Gastroesophageal sphincter (tissue), 4 donors: ENCODE results near the gene ZSWIM4. TPM values are rescaled to one million over a fixed set of nuclear protein-coding genes. Genes with fewer than 3 reads are reported as not detected.

Experiments
- ATAC-seq: fragments of 150-250 bp; one replicate; pipeline ENCODE4 v1.9.1; 2016; ENCODE audit warnings: mild to moderate bottlenecking, moderate library complexity
- H3K27ac ChIP-seq, 4 donors: fragments of 200-600 bp; sonication (generic) in 3 of 4; 1 replicate in 3 of 4; 2 replicates in 1 of 4; pipeline ENCODE4 v1.5.1; 2016 to 2019
- H3K27me3 ChIP-seq: fragments of 200-600 bp; sonication (generic); one replicate; pipeline ENCODE4 v1.5.1; 2019
- H3K36me3 ChIP-seq, 2 donors: fragments of 200-600 bp; sonication (generic); one replicate each; pipeline ENCODE4 v1.5.1; 2019; ENCODE audit warnings: control low read depth in 1 of 2
- H3K4me1 ChIP-seq, 3 donors: fragments of 200-600 bp; sonication (generic); 1 replicate in 2 of 3; 2 replicates in 1 of 3; pipeline ENCODE4 v1.5.1; 2016 to 2019; ENCODE audit warnings: control low read depth in 2 of 3
- H3K4me3 ChIP-seq, 2 donors: fragments of 200-600 bp; sonication (generic); one replicate each; pipeline ENCODE4 v1.5.1; 2019; ENCODE audit warnings: mild to moderate bottlenecking in 1 of 2, moderate library complexity in 1 of 2
- H3K9me3 ChIP-seq, 3 donors: fragments of 200-600 bp; sonication (generic); one replicate each; pipeline ENCODE4 v1.5.1; 2017 to 2019; ENCODE audit warnings: control low read depth in 2 of 3
- CTCF ChIP-seq, 4 experiments: fragments of 200-600 bp in 2 of 4; fragments of 450-650 bp in 2 of 4; sonication (generic) in 1 of 4; IDR thresholded peaks; one replicate each; pipeline ENCODE4 v1.5.1; 2017 to 2019; ENCODE audit warnings: antibody characterized with exemption in 4 of 4, mild to moderate bottlenecking in 2 of 4, moderate library complexity in 2 of 4
- EP300 ChIP-seq: sonication (generic); formaldehyde crosslinking; IDR thresholded peaks from one replicate; pipeline ENCODE4 v1.6.1; 2017; ENCODE audit warnings: antibody characterized with exemption, mild to moderate bottlenecking
- POLR2A ChIP-seq, 2 donors: fragments of 450-650 bp; IDR thresholded peaks; one replicate each; pipeline ENCODE4 v1.6.1; 2017; ENCODE audit warnings: antibody characterized with exemption in 2 of 2, mild to moderate bottlenecking in 2 of 2, moderate library complexity in 1 of 2
- POLR2AphosphoS5 ChIP-seq: sonication (generic); formaldehyde crosslinking; IDR thresholded peaks from one replicate; pipeline ENCODE4 v1.6.1; 2017; ENCODE audit warnings: antibody characterized with exemption
- WGBS, 2 donors: methylation state at CpG; one replicate each; pipeline ENCODE4 v1.1.5; 2018; ENCODE audit warnings: low coverage in 1 of 2; 5-methylcytosine and 5-hydroxymethylcytosine counted together
- total RNA-seq, 4 donors: library from RNA; depleted of rRNA; stranded (reverse); fragments of >200 nt; gene quantifications; one replicate each; pipeline ENCODE4 v1.1.0, GENCODE V29; 2016

ZSWIM4 gene
- total RNA-seq, 4 donors from 2014 or later, result 3.9 to 9.2 (median 4.2) TPM

GRCh38 chr19:13839130-13839937, 44.1 kb downstream of the ZSWIM4 start:
- Histone ChIP-seq H3K27ac (peak overlapping the region; percentile 98 to 100 (median 100)), H3K4me1 (peaks cover 2 to 89% (median 51%) of the 10 kb centered on the region in 3 donors), H3K27me3 (no peaks in the 10 kb centered on the region), H3K4me3 (peak overlapping the region; percentile 91 to 98), H3K9me3 (no peaks in the 10 kb centered on the region), H3K36me3 (peaks cover 0 to 24% of the 10 kb centered on the region in 2 donors)
- 0% methylated on average over 2 of the region's 36 CpGs; no CpG with 5 or more reads in 1 of the 2 donors for WGBS, 2 donors
- peak; percentile 67 to 75 for TF ChIP-seq POLR2A (IDR thresholded peaks at IDR 0.05)
- peak; percentile 86 for TF ChIP-seq POLR2AphosphoS5
- peak in 1 of 4 experiments; percentile 21 for TF ChIP-seq CTCF (IDR thresholded peaks at IDR 0.05)
- no peak for TF ChIP-seq EP300
- ATAC-seq, result peak; percentile 64

- H3K27me3 ChIP-seq, result no peaks in the 10 kb centered on the region
- H3K4me3 ChIP-seq, result peak overlapping the region; percentile 91 to 98
- peaks cover 0 to 18% of the 10 kb centered on the region in 2 donors for H3K36me3 ChIP-seq
- TF ChIP-seq POLR2AphosphoS5, result no peak
- TF ChIP-seq POLR2A (IDR thresholded peaks at IDR 0.05), result peak in 1 of 2 donors; percentile 29
- no peaks in the 10 kb centered on the region for H3K9me3 ChIP-seq
- peak; percentile 1 for ATAC-seq
- H3K27ac ChIP-seq, result peak overlapping the region; percentile 98 to 100 (median 100)
- peaks cover 2 to 88% (median 49%) of the 10 kb centered on the region in 3 donors for H3K4me1 ChIP-seq
- 0% methylated on average over 2 to 3 of the region's 6 CpGs for WGBS, 2 donors
These were observed 44.7 kb downstream of the ZSWIM4 start for GRCh38 chr19:13839938-13840304.

GRCh38 chr19:13840305-13841085, 45.3 kb downstream of the ZSWIM4 start:
- peak; percentile 16 for ATAC-seq
- H3K27ac ChIP-seq, result peak overlapping the region; percentile 98 to 100 (median 100)
- peak; percentile 47 to 76 for TF ChIP-seq POLR2A (IDR thresholded peaks at IDR 0.05)
- TF ChIP-seq POLR2AphosphoS5, result peak; percentile 84
- TF ChIP-seq EP300, result no peak
- TF ChIP-seq CTCF (IDR thresholded peaks at IDR 0.05), result peak in 1 of 4 experiments; percentile 31
- H3K36me3 ChIP-seq, result peaks cover 0 to 13% of the 10 kb centered on the region in 2 donors
- WGBS, 2 donors, result 0 to 5% methylated on average over 4 to 13 of the region's 23 CpGs
- H3K9me3 ChIP-seq, result no peaks in the 10 kb centered on the region
- no peaks in the 10 kb centered on the region for H3K27me3 ChIP-seq
- H3K4me3 ChIP-seq, result peak overlapping the region; percentile 91 to 98
- H3K4me1 ChIP-seq, result peaks cover 2 to 82% (median 45%) of the 10 kb centered on the region in 3 donors

GRCh38 chr19:13841086-13841961, 46.1 kb downstream of the ZSWIM4 start:
- Histone ChIP-seq H3K27me3 (no peaks in the 10 kb centered on the region), H3K4me3 (peak overlapping the region; percentile 91 to 98), H3K27ac (peak overlapping the region; percentile 98 to 100 (median 100)), H3K4me1 (peaks cover 1 to 81% (median 42%) of the 10 kb centered on the region in 3 donors), H3K36me3 (peaks cover 0 to 5% of the 10 kb centered on the region in 2 donors), H3K9me3 (no peaks in the 10 kb centered on the region)
- TF ChIP-seq POLR2AphosphoS5, result peak; percentile 33
- no peak for TF ChIP-seq CTCF (IDR thresholded peaks at IDR 0.05)
- no peak for TF ChIP-seq EP300
- TF ChIP-seq POLR2A (IDR thresholded peaks at IDR 0.05), result peak; percentile 33 to 51
- WGBS, 2 donors, result 0 to 14% methylated on average over 2 to 4 of the region's 26 CpGs
- no peak for ATAC-seq
